Measurements from ENCODE around the gene MTHFD2L.
A peak's percentile ranks its signal among the peaks of the same experiment; 100 is the strongest.
"Not testable (repeated sequence)": the region's sequence is repeated elsewhere in the genome, so short reads cannot be mapped to it uniquely, and the experiment has no call there.

The MTHFD2L gene

DNA sequence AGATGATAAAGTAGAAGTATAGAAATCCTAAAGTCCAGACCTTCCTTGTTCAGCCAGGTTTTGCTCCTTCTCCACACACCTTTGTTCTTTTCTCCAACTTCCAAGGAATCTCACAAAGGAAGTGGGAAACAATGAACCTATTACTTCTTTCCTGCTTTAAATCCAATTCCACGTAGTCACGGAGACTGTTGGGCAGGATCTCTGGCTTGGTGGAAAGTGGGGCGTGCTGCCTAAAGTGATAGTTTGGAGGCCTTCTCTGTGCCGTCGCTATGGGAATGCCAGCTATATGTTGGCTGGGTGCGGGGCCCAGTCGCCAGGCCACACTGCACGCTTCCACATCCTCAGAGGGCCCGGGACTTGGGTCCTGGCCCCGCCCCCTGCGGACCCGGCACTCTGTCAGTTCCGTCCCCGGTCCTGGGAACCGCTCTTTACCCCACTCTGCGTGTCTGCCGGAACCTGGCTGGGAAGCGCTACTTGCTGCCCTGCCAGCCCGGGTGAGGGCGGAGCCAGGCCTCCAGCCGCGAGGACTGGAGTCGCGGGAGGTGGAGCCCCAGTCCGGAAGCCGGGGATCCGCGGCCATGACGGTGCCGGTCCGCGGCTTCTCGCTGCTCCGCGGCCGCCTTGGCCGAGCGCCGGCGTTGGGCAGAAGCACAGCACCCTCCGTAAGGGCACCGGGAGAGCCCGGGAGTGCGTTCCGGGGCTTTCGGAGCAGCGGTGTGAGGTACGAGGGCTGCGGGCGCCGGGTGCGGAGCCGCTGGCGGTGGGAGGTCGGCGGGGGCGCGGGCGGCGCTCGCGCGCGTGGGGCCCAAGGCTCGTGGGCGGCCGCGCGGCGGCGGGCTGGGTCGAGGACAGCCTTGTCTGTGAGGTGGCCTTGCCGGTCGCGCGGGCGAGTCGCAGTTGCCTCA lies at the start of gene MTHFD2L:
Gene MTHFD2L (plus strand): TSS at position 558 of the 905 bp plus-strand sequence. CDS start 21 bp downstream, at position 579.
- peak; percentile 72 for DNase-seq (ENCODE audit: low read depth)

GRCh38 chr4:74108457-74109115 lies 49.3 kb upstream of the MTHFD2L start:
- DNase-seq (ENCODE audit: low read depth): no peak

- peak; percentile 97 for DNase-seq (ENCODE audit: low read depth)
Measured at GRCh38 chr4:74109116-74109869, 48.6 kb upstream of the MTHFD2L start.

- peak; percentile 82 for DNase-seq (ENCODE audit: low read depth)
Measured at GRCh38 chr4:74109870-74110605, 47.9 kb upstream of the MTHFD2L start.

GRCh38 chr4:74110670-74111069 lies 47.2 kb upstream of the MTHFD2L start:
- no peak for DNase-seq (ENCODE audit: low read depth)

DNA sequence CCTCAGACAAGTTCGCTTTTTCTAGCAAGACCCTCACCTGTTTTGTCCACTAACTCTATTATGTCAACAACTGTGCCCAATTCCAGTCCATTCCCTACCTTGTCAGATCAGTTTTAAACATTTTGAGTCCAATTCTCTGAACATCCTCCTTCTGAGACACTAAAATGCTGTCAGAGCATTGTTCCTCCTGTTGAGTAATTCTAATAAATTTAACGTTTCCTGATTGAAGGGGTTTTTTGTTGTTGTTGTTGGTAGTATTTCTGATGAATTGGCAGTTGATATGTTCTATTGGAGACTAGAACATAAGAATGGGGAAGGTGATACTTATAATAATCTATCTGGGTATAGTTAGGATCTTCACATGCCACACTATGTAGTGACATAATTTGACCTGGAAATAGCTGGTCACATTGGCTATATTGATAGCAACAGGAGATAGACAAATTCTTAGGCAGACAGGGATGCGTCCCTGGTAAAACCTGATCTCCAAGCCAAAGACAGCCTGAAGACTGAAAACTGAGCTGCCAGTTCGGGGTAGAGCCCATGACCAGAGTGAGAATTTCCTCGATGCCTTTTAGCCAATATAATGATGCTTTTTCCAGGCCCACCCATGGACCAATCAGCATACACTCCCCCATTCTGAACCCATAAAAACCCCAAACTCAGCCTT lies 46.5 kb upstream of the MTHFD2L start:
- DNase-seq (ENCODE audit: low read depth): no peak

DNA sequence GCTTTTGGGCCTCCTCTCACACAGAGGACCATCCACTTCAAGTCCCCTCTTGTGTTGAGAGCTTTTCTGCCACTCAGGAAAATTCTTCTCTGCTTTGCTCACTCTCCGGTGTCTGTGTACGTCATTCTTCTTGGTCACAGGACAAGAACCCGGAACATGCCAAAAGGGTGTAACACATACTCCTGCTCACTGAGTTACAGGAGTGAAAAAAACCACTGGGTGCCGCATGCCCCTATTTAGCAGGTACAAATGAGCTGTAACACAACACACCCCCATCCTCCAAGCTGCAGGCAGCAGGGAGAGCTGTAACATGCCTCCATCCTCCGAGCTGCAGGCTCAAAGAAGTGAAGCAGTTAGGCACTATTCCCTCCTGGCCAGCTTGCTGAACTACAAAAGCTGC lies 45.9 kb upstream of the MTHFD2L start:
- DNase-seq (ENCODE audit: low read depth): no peak

- no peak for DNase-seq (ENCODE audit: low read depth)
Measured at GRCh38 chr4:74112399-74113105, 45.4 kb upstream of the MTHFD2L start.

DNA sequence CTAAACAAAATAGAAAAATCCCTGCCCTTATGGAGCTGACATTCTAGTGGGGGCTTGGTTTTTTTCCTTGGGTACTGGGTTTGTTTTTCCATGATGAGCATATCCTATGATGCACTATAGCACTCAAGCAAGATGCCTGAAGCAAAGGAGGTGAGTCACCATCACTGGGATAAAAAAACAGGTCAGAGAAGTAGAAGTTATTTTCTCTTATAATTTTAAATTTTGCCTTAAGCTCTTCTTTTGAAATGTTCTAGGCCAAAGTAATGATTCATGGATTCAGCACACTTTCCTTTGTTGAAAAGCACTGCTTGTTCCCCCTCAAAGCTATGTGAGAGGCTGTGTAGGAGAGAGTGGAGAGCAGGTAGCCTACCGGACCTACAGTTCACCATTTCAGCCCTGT lies 43.7 kb upstream of the MTHFD2L start:
- no peak for DNase-seq (ENCODE audit: low read depth)

- no peak for DNase-seq (ENCODE audit: low read depth)
Measured at GRCh38 chr4:74117024-74117534, 40.8 kb upstream of the MTHFD2L start.

DNA sequence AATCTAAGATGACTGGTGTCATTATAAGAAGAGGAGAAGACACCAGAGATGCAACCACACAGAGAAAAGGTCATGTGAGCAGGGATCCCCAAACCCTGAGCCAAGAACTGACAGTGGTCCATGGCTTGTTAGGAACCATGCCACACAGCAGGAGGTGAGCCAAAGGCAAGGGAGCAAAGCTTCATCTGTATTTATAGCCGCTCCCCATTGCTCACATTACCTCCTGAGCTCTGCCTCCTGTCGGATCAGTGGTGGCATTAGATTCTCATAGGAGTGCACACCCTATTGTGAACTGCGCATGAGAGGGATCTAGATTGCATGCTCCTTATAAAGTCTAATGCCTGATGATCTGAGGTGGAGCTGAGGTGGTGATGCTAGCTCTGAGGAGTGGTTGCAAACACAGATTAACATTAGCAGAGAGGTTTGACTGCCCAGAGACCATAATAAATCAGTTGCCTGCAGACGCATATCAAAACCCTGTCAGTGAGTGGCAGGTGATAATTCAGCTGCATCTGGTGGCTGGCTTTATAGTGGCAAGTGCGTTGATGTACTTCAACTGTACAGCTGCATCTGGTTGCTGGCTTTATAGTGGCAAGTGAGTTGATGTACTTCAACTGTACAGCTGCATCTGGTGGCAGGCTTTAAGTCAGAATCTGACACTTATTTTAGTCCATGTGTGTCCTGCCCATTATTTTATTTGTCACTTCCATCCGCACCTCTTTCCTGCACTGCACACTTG lies 39.1 kb upstream of the MTHFD2L start:
- DNase-seq (ENCODE audit: low read depth): no peak

GRCh38 chr4:74120086-74120485 lies 37.8 kb upstream of the MTHFD2L start:
- DNase-seq (ENCODE audit: low read depth): no peak

GRCh38 chr4:74121643-74122579 lies 36.0 kb upstream of the MTHFD2L start:
- DNase-seq (ENCODE audit: low read depth): no peak

GRCh38 chr4:74123065-74123728 lies 34.7 kb upstream of the MTHFD2L start:
- no peak for DNase-seq (ENCODE audit: low read depth)

DNA sequence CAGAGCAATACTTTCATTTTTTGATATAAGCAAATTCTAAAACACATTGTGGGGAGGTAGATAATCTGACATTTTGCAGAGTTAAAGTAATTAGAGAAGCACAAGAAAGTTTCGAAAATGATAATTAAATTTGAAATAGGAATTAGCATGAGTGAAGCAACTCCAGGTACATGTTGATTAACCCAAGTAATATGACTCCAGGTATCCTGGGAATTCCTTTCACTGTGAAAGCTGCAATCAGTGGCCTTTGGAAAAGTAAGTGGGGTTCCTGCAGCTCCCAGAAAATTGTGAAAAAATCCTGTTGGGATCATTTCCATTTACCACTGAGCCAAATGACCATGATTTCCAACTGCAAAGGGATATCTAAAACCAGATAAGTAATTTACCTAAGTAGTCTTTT lies 32.9 kb upstream of the MTHFD2L start:
- no peak for DNase-seq (ENCODE audit: low read depth)

- no peak for DNase-seq (ENCODE audit: low read depth)
Measured at GRCh38 chr4:74127745-74128144, 30.2 kb upstream of the MTHFD2L start.

- DNase-seq (ENCODE audit: low read depth): not testable (repeated sequence)
Measured at GRCh38 chr4:74130843-74131242, 27.1 kb upstream of the MTHFD2L start.

DNA sequence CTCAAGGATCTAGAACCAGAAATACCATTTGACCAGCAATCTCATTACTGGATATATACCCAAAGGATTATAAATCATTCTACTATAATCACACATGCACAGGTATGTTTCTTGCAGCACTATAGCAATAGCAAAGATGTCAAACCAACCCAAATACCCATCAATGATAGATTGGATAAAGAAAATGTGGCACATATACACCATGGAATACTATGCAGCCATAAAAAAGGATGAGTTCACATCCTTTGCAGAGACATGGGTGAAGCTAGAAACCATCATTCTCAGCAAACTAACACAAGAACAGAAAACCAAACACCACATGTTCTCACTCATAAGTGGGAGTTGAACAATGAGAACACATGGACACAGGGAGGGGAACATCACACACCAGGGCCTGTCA lies 25.7 kb upstream of the MTHFD2L start:
- DNase-seq (ENCODE audit: low read depth): not testable (repeated sequence)

Measured in HS-5 (cell line).